Sigmoid colon (tissue), 7 donors: Measurements from ENCODE around the gene COPZ2. TPM values are rescaled to one million over a fixed set of nuclear protein-coding genes. Genes with fewer than 3 reads are reported as not detected.
"Not testable (repeated sequence)": the region's sequence is repeated elsewhere in the genome, so short reads cannot be mapped to it uniquely, and the experiment has no call there.

Experiments used
- DNase-seq: peaks from one replicate; pipeline ENCODE4 v3.0.0-alpha.2; 2019
- H3K27ac ChIP-seq, 4 donors: fragments of 200-600 bp; sonication (generic); one replicate each; pipeline ENCODE4 v1.5.1; 2016 to 2019; ENCODE audit warnings: mild to moderate bottlenecking in 1 of 4
- H3K27me3 ChIP-seq, 3 donors: fragments of 200-600 bp; sonication (generic); one replicate each; pipeline ENCODE4 v1.5.1; 2019; ENCODE audit warnings: mild to moderate bottlenecking in 1 of 3
- H3K36me3 ChIP-seq, 4 donors: fragments of 200-600 bp; sonication (generic); one replicate each; pipeline ENCODE4 v1.5.1; 2016 to 2019
- H3K4me1 ChIP-seq, 4 donors: fragments of 200-600 bp; sonication (generic); one replicate each; pipeline ENCODE4 v1.5.1; 2017 to 2019
- H3K4me3 ChIP-seq, 4 donors: fragments of 200-600 bp; sonication (generic); one replicate each; pipeline ENCODE4 v1.5.1; 2017 to 2019; ENCODE audit warnings: mild to moderate bottlenecking in 2 of 4, moderate library complexity in 1 of 4
- H3K9me3 ChIP-seq, 4 donors: fragments of 200-600 bp in 3 of 4; sonication (generic) in 3 of 4; one replicate each; pipeline versions ENCODE4 v1.5.1 to v1.6.1; 2013 to 2019
- CTCF ChIP-seq, 4 experiments: fragments of 450-650 bp in 3 of 4; fragments of 200-600 bp in 1 of 4; IDR thresholded peaks; one replicate each; pipeline ENCODE4 v1.5.1; 2016 to 2019; ENCODE audit warnings: antibody characterized with exemption in 4 of 4, mild to moderate bottlenecking in 3 of 4, moderate library complexity in 2 of 4
- EP300 ChIP-seq, 4 donors: sonication (generic); formaldehyde crosslinking; IDR thresholded peaks; one replicate each; pipeline ENCODE4 v1.6.1; 2017; ENCODE audit warnings: antibody characterized with exemption in 4 of 4
- POLR2A ChIP-seq, 2 donors: fragments of 450-650 bp; IDR thresholded peaks; one replicate each; pipeline ENCODE4 v1.6.1; 2016; ENCODE audit warnings: antibody characterized with exemption in 2 of 2, mild to moderate bottlenecking in 2 of 2, moderate library complexity in 2 of 2
- POLR2AphosphoS5 ChIP-seq, 4 donors: sonication (generic); formaldehyde crosslinking; IDR thresholded peaks; one replicate each; pipeline ENCODE4 v1.6.1; 2017; ENCODE audit warnings: antibody characterized with exemption in 4 of 4
- WGBS, 2 donors: extraction: QIAGEN DNeasy Blood & Tissue Kit; methylation state at CpG; one replicate each; pipeline ENCODE4 v1.1.7; 2013; 5-methylcytosine and 5-hydroxymethylcytosine counted together
- intact Hi-C: fragments of 100-400 bp; cut with DNase I; formaldehyde crosslinking; loops from one replicate; pipeline ENCODE4 v1.15.1; 2023
- polyA plus RNA-seq, 3 donors: library from polyadenylated mRNA; stranded (reverse); fragments of 200-250 nt; gene quantifications; one replicate each; pipeline ENCODE4 v1.2.3, GENCODE V29; 2013
- total RNA-seq, 4 donors: library from RNA; depleted of rRNA; stranded (reverse); fragments of >200 nt; gene quantifications; one replicate each; pipeline ENCODE4 v1.1.0, GENCODE V29; 2016
- donor health status: healthy with polysubstance abuse.
- donor health status: Bipolar disorder and iron deficiency.
- donor health status: healthy.

COPZ2 gene
- total and polyA plus RNA-seq, 7 donors: 5.5 to 64.0 (median 52.3) TPM

GRCh38 chr17:47989700-47990099 lies 47.9 kb downstream of the COPZ2 start:
- TF ChIP-seq POLR2A (IDR thresholded peaks at IDR 0.05) (no peak), CTCF (IDR thresholded peaks at IDR 0.05) (no peak), EP300 (IDR thresholded peaks at IDR 0.05) (no peak), POLR2AphosphoS5 (IDR thresholded peaks at IDR 0.05) (no peak)
- DNase-seq: no peak
- Histone ChIP-seq H3K4me1 (peaks cover 0 to 13% (median 12%) of the 10 kb centered on the region in 4 donors), H3K27ac (no peak overlapping the region), H3K27me3 (no peaks in the 10 kb centered on the region), H3K9me3 (no peaks in the 10 kb centered on the region), H3K4me3 (no peak overlapping the region), H3K36me3 (no peaks in the 10 kb centered on the region)
- intact Hi-C loops: no loop called here
- WGBS, 2 donors: 68 to 81% methylated on average over 1 of the region's 1 CpG

GRCh38 chr17:47989159-47989558 lies 48.4 kb downstream of the COPZ2 start:
- H3K4me3 ChIP-seq: no peak overlapping the region
- no peak for DNase-seq
- no peaks in the 10 kb centered on the region for H3K27me3 ChIP-seq
- H3K27ac ChIP-seq: no peak overlapping the region
- H3K9me3 ChIP-seq: no peaks in the 10 kb centered on the region
- intact Hi-C loops: no loop called here
- TF ChIP-seq CTCF (IDR thresholded peaks at IDR 0.05): no peak
- TF ChIP-seq POLR2A (IDR thresholded peaks at IDR 0.05): no peak
- TF ChIP-seq POLR2AphosphoS5 (IDR thresholded peaks at IDR 0.05): no peak
- TF ChIP-seq EP300 (IDR thresholded peaks at IDR 0.05): no peak
- H3K4me1 ChIP-seq: peaks cover 0 to 13% (median 12%) of the 10 kb centered on the region in 4 donors
- WGBS, 2 donors: 85 to 90% methylated on average over 10 of the region's 10 CpGs
- no peaks in the 10 kb centered on the region for H3K36me3 ChIP-seq

GRCh38 chr17:47988445-47988844 lies 49.2 kb downstream of the COPZ2 start:
- H3K27me3 ChIP-seq, H3K4me3 ChIP-seq, intact Hi-C loops, H3K9me3 ChIP-seq, H3K27ac ChIP-seq, H3K36me3 ChIP-seq, DNase-seq: not testable (repeated sequence)
- H3K4me1 ChIP-seq: peaks cover 0 to 13% (median 12%) of the 10 kb centered on the region in 4 donors
- WGBS, 2 donors: 94 to 97% methylated on average over 1 of the region's 1 CpG

- peaks cover 0 to 13% (median 12%) of the 10 kb centered on the region in 4 donors for H3K4me1 ChIP-seq
- peak overlapping the region; percentile 47 to 75 (median 72) for H3K27ac ChIP-seq
- no peak overlapping the region for H3K4me3 ChIP-seq
- no peaks in the 10 kb centered on the region for H3K27me3 ChIP-seq
- no peaks in the 10 kb centered on the region for H3K9me3 ChIP-seq
- intact Hi-C loops: no loop called here
- peak; percentile 76 for DNase-seq
- TF ChIP-seq POLR2A (IDR thresholded peaks at IDR 0.05): no peak
- no peak for TF ChIP-seq CTCF (IDR thresholded peaks at IDR 0.05)
- no peak for TF ChIP-seq POLR2AphosphoS5 (IDR thresholded peaks at IDR 0.05)
- WGBS, 2 donors: 35 to 49% methylated on average over 17 of the region's 17 CpGs
- peaks cover 0 to 15% (median 0%) of the 10 kb centered on the region in 4 donors for H3K36me3 ChIP-seq
Observed at GRCh38 chr17:47987240-47987835, 50.3 kb downstream of the COPZ2 start.

GRCh38 chr17:47986520-47986919 lies 51.1 kb downstream of the COPZ2 start:
- intact Hi-C loops: no loop called here
- no peaks in the 10 kb centered on the region for H3K27me3 ChIP-seq
- H3K4me1 ChIP-seq: peaks cover 0 to 13% (median 12%) of the 10 kb centered on the region in 4 donors
- no peak overlapping the region for H3K4me3 ChIP-seq
- peak overlapping the region in 2 of 4 donors; percentile 72 to 75 for H3K27ac ChIP-seq
- H3K36me3 ChIP-seq: peaks cover 0 to 24% (median 4%) of the 10 kb centered on the region in 4 donors
- 78 to 84% methylated on average over 5 of the region's 5 CpGs for WGBS, 2 donors
- TF ChIP-seq CTCF (IDR thresholded peaks at IDR 0.05): no peak
- DNase-seq: no peak
- no peaks in the 10 kb centered on the region for H3K9me3 ChIP-seq
